AG10803 (cell line): Measurements from ENCODE around the gene ZNF548.

Experiments used
- DNase-seq: peaks from one replicate; pipeline ENCODE4 v3.0.0; 2010; ENCODE audit warnings: low read depth
- H3K4me3 ChIP-seq: 2 replicates; pipeline ENCODE4 v1.5.1; 2011; ENCODE audit warnings: mild to moderate bottlenecking, low read length, control low read depth
- TF ChIP-seq, protein P1 (sequence below): conservative IDR thresholded peaks from 2 replicates; pipeline ENCODE4 v1.5.1; 2011; ENCODE audit warnings: mild to moderate bottlenecking, low read length, control low read depth, inconsistent platforms

ZNF548 gene

DNA sequence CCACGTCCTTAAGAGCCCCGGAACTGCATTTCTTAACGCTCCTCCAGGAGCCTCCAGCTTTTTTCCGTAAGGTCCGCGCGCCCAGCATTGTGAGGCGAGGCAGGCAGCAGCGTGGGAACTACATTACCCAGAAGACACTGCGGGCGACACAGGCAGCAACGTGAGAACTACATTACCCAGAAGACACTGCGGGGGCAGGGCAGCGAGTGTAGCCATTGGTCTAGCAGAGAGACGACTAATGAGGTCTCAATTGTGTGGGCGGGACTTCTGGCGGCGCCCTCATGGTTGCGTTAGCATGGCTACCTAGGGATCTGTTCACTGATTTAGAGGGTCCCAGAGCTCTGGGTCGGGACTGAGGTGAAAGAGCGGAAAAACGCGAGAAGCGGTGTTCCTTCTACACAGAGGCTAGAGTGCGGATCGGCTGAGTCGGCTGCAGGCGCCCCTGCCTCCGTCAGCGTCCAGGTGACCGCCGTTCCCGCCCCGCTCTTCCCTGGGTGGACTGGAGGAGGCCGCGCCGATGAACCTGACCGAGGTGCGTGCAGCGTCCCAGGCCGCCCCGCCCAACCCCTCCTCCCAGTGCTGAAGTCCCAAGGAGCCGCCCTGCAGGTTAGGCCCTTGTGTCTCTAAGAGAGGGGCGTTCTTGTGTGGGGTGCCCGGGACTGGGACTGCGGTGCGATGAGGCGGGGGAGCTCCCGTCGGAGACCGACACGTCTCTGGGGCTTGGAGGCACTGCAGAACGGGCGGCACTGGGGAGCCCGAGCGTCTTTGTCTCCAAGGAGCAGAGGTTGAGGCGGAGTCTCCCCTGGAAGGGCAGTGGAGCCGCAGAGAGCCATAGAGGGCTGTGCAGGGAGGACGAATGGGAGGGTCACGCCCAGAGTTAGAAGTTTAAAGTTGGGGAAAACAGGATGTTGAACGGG, 45.7 kb downstream of the ZNF548 start, which contains the start of gene ZNF749:
TSS of gene ZNF749 (plus strand) at position 264 of the 917 bp plus-strand sequence. CDS start at position 518, 254 bp downstream.
- TF ChIP-seq, protein P1, sequence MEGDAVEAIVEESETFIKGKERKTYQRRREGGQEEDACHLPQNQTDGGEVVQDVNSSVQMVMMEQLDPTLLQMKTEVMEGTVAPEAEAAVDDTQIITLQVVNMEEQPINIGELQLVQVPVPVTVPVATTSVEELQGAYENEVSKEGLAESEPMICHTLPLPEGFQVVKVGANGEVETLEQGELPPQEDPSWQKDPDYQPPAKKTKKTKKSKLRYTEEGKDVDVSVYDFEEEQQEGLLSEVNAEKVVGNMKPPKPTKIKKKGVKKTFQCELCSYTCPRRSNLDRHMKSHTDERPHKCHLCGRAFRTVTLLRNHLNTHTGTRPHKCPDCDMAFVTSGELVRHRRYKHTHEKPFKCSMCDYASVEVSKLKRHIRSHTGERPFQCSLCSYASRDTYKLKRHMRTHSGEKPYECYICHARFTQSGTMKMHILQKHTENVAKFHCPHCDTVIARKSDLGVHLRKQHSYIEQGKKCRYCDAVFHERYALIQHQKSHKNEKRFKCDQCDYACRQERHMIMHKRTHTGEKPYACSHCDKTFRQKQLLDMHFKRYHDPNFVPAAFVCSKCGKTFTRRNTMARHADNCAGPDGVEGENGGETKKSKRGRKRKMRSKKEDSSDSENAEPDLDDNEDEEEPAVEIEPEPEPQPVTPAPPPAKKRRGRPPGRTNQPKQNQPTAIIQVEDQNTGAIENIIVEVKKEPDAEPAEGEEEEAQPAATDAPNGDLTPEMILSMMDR: no peak
- peak within 1 kb of the TSS; percentile 91 for H3K4me3 ChIP-seq
- DNase-seq: peak; percentile 97

DNA sequence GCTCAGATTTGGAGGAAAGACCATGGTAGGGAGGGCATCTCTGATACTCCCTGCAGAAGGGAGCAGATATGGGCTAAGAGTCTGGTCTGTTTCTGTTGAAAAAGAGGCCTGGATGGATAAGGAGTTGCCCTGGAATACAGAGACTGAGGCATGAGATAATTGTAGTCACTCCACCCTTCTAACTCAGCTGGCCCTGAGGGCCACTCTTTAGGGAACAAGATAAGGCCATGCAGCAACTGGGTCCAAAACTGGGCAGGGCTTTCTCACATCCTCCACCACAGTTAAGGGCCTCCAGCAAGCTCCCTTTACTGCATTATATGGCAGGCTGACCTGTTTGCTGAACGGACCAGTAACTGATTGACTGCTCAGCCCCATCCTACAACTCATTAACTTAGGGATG, 46.8 kb downstream of the ZNF548 start:
- peak overlapping the region; percentile 91 for H3K4me3 ChIP-seq
- no peak for DNase-seq
- TF ChIP-seq, protein P1: no peak

DNA sequence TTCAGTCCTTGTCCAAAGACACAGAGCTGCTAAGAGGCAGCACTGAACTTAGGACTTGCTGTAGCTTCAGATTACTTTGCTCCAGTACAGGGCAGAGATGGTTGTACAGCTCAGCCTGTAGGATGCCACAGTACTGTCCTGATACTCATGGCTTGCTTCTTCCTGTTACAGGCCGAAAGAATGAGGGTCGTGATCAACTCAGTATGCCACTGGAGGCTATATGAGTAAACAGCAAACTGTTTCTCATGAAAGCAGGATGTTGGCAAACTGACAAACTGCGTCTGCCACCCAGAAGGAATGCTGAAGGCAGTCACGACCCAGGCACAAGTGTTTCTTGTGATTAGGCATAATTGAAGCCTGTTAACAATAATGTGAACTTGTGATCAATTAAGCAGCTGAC, 48.3 kb downstream of the ZNF548 start:
- H3K4me3 ChIP-seq: no peak overlapping the region
- peak; percentile 9 for DNase-seq
- TF ChIP-seq, protein P1: no peak

DNA sequence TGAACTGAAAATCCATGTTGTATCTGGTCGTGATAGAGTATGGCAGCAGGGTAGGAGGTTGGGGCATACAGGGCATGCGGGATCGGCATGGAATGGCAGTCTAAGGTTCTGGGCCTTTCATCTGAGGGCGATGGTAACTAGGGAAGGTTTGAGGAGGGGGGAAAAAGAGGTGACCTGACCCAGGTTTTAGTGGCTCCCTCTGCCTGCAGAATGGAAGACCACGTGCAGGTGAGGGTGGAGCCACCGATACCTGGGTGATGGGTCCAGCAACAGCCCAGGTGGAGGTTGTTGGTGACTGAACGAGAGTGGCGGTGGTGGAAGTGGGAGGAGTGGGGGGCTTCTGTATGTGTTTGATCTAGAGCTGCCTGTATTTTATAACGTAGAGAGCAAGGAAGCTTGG, 49.3 kb downstream of the ZNF548 start:
- TF ChIP-seq, protein P1: no peak
- DNase-seq: no peak
- H3K4me3 ChIP-seq: no peak overlapping the region

DNA sequence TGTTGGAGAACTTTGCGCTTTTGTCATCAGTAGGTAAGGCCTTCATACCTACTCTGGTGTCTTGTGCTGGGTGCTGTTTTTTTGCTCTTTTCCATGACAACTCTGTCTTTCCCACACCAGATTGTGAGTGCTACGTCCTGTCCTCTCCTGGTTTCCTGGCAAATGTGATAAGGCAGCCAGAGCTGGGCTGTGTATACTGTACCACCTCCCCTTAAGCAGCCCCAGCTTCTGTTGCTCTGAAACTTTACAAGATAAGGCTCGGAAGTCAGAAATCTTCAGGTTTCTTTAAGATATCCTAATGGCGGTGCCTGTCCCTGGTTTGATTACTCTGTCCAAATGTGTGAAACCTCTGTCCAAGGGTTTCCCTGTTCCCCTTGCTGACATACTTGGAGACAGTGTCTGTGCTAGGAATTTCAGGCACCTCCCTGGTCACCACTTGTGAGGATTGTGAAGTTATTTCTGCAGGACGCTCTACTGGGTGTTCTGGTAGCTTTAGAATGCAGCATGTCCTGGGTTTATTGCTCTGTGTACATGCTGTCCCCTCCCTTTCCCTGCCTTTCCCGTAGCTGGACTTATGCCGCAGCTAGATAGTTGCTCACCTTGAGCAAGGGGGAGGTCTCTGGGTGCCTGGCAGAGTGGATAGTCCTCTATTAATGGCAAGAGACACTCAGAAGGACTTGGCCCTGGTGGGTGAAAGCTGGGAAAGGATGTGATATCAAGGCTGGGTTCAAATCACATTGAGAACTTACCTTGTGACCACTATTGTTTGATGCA, 52.5 kb downstream of the ZNF548 start:
- no peak for DNase-seq
- TF ChIP-seq, protein P1: no peak
- no peak overlapping the region for H3K4me3 ChIP-seq

DNA sequence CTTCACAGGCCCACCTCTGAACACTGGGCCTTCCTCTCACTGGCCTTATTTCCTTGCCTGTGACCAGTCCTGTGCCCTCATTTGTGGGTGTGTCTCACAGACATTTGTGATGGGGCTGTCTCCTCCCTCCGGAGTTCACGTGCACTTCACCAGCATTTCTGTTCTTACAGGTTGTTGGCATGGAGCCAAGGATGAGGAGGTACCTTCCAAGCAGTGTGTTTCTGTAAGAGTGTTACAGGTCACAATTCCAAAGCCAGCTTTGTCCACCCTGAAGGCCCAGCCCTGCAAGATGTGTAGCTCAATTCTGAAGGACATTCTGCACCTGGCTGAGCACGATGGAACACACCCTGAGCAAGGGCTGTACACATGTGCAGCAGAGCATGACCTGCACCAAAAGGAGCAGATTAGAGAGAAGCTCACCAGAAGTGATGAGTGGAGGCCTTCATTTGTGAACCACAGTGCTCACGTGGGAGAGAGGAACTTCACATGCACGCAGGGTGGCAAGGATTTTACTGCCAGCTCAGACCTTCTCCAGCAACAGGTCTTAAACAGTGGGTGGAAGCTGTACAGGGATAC, 53.6 kb downstream of the ZNF548 start:
- H3K4me3 ChIP-seq: no peak overlapping the region
- TF ChIP-seq, protein P1: no peak
- no peak for DNase-seq
